CD1c-positive myeloid dendritic cell (primary cell): Measurements from ENCODE around the gene CHST7.
A peak's percentile ranks its signal among the peaks of the same experiment; 100 is the strongest.

Source experiments
- DNase-seq: peaks from one replicate; pipeline ENCODE4 v3.0.0-alpha.2; 2016; ENCODE audit errors: extremely low spot score

CHST7 gene

DNA sequence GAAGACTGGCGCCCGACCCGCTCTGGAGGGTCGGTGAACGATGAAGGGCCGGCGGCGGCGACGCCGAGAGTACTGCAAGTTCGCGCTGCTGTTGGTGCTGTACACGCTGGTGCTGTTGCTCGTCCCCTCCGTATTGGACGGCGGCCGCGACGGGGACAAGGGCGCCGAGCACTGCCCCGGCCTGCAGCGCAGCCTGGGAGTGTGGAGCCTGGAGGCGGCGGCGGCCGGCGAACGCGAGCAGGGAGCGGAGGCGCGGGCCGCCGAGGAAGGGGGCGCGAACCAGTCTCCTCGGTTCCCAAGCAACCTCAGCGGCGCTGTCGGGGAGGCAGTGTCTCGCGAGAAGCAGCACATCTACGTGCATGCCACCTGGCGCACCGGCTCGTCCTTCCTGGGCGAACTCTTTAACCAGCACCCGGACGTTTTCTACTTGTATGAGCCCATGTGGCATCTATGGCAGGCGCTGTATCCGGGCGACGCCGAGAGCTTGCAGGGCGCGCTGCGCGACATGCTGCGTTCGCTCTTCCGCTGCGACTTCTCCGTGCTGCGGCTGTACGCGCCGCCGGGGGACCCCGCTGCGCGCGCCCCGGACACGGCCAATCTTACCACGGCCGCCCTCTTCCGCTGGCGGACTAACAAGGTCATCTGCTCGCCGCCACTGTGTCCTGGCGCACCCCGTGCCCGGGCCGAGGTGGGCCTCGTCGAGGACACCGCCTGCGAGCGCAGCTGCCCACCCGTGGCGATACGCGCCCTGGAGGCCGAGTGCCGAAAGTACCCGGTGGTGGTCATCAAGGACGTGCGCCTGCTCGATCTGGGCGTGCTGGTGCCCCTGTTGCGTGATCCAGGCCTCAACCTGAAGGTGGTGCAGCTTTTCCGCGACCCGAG, 568 bp downstream of the CHST7 start:
- peak; percentile 47 for DNase-seq

DNA sequence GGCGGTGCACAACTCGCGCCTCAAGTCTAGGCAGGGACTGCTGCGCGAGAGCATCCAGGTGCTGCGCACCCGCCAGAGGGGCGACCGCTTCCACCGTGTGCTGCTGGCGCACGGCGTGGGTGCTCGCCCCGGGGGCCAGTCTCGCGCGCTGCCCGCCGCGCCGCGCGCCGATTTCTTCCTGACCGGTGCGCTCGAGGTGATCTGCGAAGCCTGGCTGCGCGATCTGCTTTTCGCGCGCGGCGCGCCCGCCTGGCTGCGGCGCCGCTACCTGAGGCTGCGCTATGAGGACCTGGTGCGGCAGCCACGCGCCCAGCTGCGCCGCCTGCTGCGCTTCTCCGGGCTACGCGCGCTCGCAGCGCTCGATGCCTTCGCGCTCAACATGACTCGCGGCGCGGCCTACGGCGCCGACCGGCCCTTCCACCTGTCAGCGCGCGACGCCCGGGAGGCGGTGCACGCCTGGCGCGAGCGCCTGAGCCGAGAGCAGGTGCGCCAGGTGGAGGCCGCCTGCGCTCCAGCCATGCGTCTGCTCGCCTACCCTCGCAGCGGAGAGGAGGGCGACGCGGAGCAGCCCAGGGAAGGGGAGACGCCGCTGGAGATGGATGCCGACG, 1.3 kb downstream of the CHST7 start:
- DNase-seq, result no peak

DNA sequence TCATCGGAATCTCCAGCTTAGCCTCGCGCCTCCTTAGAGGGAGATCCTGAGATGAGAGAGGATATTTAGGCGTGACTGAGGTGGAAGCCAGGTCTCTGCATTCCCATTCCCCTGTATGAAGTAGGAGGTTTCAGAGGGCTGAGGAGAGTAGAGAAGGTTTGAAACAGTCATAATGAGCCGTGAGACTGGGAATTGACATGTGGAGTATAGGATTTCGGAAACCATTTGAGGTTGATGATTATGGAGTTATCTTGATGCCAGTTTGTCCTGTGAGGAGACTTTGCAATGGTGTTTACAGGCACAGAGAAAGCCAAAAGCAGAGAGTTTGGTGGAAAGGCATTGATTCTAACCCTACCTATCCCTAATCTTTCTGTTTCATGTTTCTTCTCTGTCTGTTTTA, 2.0 kb downstream of the CHST7 start:
- no peak for DNase-seq

DNA sequence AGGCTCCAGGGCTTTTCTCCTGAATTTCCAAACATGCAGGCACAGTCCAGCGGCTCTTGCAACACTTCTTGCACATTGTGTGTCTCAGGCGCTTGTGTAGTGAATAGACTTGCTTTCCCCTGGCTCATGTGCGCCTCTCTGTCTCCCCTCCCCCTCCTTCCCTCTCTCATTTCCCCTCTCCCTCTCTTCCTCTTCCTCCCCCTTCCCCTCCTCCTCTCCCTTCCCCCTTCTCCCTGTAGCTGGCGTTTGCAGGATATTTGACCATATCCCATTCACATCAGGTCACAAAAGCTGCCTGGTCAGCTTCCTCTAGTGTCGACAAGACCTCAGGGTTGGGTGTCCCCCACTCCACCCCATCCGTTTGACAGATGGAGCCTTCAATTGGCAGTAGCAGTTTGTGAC, 2.4 kb downstream of the CHST7 start:
- DNase-seq, result peak; percentile 17

DNA sequence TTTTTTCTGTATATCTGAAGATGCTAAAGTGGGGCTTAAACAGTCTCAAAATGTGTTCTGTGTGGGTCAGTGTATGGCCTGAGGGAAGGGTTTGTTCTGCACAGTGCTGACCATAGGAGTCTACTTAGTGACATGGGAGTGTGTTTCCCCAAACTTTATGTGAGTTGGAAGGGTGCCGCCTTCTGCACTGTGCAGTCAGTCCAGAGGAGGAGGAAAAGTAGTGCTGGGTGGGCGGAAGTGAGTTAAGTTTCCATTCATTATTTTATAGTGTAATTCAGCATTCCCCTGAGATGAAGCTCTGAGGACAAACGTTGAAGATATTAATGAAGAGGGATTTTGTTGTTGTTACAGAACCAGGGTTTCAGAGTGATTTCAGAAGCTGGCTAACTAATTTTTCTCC, 2.9 kb downstream of the CHST7 start:
- DNase-seq, result no peak

DNA sequence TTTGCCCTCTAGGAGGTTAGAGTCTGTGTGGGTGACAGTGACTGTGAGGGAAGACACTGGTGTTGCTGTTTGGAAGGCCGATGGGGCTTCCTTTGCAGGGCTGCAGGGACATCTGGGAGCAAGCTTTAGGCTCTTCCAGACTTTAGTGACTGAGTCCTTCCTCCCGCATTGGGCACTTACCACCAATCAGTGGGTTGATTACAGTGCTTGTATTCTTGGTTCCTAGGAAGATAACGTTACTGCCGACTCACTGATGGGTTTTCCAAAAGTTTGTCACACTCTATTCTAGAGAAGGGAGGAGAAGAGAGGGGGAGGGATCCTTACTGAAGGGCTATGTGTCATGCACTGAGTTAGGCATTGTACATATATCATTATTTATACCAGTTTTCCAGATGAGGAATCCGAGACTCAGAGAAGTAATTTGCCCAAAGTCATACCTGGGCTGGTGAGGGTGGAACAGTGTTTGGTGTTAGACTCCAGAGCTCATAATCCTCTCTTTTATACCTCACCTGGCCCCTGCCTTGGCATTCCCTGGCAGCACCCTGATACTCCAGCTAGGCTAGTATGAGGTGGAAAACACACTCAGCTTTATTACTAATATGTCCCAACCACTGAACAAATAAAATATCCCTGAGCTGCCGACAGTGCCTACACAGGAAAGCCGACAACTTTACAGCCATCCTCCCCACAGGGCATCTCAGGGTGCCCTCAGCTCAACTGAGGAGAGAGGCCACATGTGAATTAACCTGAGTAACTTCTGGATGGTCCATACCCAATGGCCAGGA, 3.8 kb downstream of the CHST7 start:
- DNase-seq, result peak; percentile 28

DNA sequence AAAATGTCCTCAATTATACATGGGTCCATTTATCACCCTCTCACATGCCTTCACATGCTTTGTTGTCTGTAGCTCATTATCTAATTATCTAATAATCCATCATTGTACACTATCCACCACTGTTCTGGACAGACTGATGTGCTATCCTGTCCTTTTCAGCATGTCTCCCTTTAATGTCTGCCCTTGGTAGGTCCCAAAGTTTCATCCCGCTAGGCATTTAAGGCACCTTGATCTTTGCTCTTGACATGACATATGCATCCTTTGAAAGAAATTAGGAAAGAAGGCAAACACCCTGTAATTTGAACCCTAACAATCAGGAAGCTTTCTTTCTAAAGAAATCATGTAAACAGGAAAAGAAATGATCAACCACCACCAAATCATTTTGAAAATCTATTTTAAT, 5.7 kb downstream of the CHST7 start:
- no peak for DNase-seq

DNA sequence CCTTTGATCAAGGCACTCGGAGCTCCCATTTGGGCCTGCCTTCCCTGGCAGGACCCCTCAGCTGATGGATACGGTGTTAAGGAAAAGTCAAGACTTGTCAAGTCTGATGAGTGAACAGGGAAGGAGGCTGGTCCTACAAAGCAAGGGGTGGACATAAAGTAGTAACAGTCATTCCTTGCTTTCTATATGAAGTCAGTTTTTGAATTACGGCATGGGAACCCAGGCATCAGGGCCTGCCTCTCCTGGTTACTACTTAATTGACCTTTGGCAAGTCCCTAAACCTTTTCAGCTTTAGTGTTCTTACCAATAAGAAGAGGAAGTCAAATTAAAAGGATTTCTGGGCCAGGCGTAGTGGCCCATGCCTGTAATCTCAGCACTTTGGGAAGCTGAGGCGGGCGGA, 7.0 kb downstream of the CHST7 start:
- DNase-seq, result no peak

DNA sequence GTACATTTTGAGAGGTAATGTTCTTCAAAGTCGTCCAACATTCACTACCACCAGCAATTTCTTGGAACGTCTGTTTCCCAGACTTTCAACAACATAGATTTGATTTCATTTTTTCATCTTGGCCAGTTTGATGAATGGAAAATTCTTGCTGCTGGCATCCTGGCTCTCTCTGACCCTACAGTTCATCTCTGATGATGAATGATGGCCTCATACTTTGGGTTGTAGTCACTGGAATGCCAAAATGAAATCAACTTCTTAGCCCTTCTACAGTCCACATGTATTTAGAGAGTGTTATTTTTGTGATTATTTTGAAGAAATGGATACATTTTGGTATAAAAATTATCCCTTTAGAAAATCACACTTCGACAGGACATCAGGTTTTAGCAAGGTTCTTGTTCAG, 8.8 kb downstream of the CHST7 start:
- DNase-seq, result no peak

DNA sequence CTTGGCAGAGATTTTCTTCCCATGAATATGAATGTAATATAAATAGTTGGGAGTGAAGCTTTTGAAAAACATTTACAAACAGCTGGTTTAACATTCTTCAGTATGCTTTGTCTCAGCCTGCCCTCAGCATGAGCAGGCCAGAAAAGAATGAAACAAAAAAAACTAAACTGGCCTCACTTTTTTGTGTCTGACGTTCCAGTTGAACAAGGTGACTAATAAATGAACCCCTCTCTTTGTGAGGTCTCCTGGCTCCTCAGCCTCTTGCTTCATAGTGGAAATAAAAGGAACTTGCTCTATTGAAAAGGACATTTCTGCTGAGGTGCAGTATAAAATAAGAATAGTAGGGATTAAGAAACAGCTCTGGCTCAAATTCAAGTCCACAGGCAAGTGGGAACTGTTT, 9.4 kb downstream of the CHST7 start:
- no peak for DNase-seq

DNA sequence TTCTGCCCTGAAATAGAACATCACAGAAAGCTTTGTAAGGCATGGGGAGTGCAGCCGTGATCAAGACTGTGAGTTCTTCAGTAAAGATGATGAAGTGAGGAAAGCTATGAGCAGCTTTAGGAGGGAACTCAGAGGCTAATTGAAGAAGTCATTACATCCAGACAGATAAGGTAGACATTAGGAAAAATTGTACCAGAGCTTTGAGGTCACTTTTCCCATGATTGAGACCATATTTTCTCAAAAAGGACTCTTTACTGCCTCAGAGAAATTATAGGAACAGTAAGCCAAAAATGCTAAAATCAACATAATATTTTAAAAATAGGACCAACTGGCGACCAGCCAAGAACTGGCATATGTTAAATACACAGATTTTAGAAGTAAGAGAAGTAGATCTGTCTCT, 11.2 kb downstream of the CHST7 start:
- DNase-seq, result no peak

DNA sequence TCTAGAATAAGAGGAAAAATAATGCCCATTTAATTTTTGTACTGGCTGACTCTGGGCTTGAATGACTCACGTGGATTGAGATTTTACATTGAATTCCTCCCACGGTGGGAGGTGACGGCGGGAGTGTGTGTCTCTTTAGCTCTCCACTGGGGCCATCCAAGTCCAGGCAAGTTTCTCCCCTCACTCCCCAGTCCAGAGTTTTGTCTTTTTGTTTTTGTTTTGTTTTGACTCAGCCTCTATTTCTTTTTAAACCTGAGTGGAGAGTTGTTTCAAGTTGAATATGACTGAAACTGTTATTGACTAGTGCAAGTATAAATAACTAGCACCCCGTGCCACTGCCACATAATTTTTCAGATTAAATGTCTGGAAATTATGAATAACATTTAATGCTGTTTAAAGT, 13.6 kb downstream of the CHST7 start:
- DNase-seq, result no peak

DNA sequence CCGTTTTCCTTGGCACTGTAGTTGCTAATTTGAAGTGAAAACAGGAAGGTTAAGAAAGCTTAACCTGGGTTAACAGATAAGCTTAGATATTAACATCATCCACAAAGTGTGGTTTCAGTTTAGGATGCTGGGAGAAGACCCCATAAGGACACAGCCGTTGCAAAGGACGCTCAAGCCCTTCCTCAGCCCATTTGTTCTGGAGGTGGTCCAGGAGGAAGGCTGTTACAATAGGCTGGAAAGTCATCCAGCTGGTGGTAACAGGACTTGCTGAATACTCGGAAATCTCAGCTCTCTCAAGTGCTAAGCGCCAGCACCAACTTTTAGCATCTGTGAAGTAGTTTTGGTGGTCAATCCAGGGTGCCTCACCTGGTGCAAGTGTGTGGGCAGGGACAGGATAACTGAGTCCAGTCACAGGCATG, 14.2 kb downstream of the CHST7 start:
- no peak for DNase-seq

DNA sequence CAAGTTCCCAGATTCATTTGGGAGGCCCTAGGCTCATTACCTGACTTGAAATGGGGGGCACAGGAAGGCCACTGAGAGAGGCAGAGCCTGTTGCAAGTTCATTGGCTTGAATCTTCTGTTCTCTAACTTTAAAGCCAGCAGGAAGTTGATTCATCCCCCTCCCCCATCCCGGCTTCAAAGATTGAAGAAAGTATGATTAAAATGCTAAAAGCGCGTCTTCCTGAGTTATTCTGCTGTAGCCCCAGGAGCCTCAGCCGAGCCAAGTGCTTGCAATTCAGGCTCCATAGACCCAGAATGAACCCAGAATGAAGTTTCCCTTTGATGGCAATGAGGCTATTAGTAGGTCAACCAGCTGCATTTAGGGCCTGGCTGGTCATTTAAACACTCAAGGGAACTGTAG, 14.7 kb downstream of the CHST7 start:
- no peak for DNase-seq

DNA sequence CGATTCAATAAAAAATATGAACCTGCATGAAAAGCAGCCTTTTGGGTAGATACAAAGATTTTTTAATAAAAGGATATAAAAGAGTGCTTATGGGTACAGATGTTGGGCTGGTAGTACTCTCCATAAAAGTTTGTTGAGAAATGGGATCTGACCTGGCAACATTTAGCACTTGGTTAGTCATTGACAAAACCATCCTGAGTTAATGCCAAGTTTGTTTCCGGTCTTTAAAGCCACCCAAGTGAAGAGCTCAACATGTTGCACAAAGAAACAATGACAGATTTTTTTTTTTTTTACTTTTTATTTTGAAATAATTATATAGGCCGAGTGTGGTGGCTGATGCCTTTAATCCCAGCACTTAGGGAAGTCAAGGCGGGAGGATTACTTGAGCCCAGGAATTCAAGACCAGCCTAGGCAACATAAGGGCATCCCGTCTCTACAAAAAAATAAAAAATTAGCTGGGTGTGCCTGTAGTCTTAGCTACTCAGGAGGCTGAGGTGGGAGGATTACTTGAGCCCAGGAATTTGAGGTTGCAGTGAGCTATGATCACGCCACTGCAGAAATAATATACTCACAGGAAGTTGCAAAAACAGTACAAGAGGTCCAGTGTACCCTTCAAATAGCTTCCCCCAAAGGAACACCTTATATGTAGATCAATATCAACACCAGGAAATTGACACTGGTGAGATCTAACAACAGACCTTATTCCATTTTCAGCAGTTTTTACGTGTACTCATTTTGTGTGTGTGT, 16.6 kb downstream of the CHST7 start:
- DNase-seq, result no peak

DNA sequence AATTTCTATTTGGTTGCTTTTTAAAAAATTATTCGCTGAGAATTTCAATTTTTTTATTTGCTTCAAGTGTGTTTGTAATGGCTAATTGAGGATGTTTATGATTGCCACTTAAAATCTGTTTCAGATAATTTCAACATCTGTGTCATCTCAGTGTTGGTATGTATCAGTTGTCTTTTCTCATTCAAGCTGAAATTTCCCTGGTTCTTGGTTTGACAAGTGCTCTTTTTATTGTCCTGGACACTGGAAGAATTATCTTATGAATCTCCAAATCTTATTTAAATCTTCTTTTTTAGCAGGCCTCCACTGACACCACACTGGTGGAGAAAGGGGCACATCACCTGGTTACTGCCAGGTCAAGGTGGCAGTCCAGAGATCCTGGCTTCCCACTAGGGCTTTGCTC, 21.5 kb downstream of the CHST7 start:
- DNase-seq, result no peak

DNA sequence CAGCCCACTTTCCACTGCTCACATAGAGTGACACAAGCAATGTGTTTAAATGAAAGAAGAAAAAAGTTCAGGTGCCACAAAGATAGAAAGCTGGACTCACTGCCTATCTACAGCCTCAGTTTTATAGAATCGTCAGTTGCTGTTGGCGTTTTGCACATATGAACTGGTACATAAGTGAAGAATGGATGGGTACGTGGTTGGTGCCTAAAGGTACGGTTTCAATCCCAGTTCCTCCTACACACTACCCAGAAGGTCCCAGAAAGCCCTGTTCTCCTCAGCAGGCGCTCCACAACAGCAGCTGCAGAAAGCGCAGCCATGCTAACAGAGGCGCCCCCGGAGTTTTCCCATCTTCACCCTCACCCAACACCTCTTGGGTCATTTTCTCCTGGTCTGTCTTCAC, 23.6 kb downstream of the CHST7 start:
- no peak for DNase-seq

DNA sequence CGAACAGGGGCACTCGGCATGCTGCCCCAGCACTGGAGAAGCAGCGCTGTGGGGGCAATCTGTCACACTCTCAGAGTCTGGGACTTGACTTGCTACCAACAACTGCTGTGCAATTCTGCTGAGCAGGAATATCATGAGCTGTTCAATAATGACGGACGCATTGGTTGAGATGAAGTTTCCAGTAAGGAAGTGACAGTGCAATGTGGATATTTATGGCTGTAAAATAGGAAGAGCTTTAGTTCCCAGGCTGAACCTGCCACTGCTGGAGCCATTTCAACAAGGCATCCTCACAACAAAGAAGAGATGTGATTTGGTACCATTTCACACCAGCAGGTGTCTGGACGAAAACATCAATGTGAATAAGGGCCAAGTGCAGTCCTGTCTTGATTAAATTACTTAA, 24.2 kb downstream of the CHST7 start:
- DNase-seq, result peak; percentile 3

DNA sequence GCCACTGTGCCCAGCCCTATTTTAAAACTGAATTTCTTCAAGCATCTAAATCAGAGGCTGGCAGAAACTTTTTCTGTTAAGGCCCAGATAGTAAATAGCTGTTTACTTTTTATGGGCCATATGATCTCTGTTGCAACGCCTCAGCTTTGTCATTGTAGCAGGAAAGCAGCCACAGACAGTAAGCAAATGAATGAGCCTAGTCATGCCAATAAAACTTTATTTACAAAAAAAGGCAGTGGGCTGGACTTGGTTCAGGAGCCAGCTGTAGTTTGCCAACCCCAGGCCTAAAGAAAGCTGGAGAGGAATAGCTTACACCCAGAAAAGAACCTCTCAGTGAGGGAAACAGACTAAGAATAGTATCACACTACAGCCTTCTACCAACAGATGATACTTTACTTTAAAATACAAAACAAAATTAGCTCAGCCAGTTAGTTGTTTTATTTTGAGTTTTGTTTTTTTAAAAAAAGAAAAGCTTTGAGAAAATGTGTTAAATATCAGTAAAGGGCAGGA, 25.5 kb downstream of the CHST7 start:
- no peak for DNase-seq

DNA sequence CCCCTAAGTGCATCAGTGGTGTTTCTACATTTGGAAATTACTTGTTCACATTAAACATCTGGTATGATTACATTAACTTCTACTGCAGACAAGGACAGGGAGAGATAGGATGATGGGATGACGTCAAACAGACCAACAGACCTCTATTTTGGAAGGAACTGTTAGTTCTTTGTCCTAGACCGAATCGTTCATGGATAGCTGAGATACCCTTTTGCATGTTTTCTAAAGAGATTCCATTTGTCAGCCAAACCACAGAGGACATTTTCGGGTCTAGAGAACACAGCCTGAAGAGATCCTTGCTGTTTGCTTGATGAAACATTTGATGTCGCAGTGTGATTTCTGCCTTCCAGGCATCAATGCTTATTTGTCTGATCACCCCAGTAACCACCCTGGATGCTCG, 27.7 kb downstream of the CHST7 start:
- DNase-seq, result no peak

DNA sequence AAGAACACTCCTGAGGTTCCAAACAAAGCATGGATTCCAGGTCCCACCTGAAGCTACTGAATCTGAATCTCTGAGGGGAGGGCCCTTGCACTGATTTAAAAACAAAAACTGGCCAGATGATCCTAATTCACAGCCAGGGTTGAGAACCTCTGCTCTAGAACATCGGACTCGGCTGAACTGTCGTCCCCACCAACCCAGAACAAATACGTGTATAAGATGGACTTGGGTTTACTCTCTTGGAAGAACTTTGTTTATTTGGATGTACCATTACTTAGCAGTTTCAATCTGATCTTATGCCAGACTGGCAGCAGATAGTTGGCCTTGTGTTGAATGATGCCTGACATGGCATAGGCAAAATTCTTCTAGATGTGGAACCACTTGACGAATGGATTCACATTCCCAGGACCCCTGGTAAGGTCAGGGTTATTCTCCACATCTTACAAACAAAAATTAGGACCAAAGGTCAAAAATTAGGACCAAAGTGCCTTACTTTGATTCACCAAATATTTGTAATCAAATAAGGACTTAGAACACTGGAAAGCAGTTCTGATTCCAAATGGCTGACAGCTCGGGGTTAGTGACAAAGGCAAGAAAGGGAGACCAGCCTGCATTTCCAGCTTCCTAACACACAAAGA, 29.0 kb downstream of the CHST7 start:
- no peak for DNase-seq
